ENCODE measurements around the gene LENG8.
A peak's percentile ranks its signal among the peaks of the same experiment; 100 is the strongest.
"Not testable (repeated sequence)": the region's sequence is repeated elsewhere in the genome, so short reads cannot be mapped to it uniquely, and the experiment has no call there.

Gene LENG8

DNA sequence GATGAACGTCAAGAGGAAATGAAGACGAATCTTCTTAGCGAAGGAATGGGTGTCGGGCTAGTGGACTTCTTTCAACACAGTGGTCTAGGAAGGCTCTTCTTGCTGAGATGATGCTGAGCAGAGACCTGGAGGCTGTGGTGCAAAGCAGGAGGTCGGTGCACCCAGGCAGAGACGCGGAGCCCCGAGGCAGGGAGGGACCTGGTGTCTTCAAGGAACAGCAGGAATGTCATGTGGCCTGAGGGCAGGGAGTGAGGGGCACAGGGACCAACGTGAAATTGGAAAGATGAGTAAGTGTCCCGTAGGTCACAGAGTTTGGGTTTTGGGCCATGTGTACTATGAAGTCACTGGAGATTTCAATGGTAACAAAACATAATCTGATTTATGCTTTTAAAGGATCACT is 35.5 kb downstream of the LENG8 start:
- DNase-seq (ENCODE audit: low spot score) = no peak

DNA sequence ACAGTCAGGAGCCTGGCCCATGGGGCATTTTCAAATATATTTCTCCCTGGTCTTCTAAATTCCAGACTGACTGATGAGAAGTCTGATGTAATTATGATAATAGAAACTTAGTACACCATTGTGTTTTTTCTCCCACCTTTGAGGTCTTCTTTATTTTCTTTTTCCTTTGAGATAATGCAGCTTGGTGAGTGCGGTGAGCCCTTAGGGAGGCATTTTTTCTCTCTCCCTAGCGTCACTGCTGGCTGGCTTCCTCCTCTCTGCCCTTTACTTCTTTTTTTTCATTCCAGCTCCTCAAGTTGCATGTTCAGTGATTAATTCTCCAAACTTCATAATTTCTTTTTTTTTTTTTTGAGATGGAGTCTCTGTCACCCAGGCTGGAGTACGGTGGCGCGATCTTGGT is 36.9 kb downstream of the LENG8 start:
- no peak for DNase-seq (ENCODE audit: low spot score)

DNA sequence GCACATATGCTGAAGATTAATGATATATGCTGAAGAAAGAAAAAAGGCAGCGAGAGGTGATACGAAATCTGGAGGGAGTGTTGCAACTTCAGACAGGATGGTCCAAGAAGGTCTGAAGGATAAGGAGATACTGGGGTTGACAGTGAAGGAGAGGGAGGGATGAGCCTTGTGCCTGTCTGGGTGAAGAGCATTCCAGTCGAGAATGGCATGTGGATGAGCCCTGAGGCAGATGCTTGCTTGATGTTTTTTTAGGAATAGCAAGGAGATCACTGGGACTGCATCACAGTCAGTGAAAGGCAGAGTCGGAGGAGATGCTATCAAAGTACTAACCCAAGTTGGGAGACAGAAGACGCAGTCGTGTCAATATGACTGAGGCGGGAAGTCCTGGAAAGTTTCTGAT is 40.3 kb downstream of the LENG8 start:
- no peak for DNase-seq (ENCODE audit: low spot score)

DNA sequence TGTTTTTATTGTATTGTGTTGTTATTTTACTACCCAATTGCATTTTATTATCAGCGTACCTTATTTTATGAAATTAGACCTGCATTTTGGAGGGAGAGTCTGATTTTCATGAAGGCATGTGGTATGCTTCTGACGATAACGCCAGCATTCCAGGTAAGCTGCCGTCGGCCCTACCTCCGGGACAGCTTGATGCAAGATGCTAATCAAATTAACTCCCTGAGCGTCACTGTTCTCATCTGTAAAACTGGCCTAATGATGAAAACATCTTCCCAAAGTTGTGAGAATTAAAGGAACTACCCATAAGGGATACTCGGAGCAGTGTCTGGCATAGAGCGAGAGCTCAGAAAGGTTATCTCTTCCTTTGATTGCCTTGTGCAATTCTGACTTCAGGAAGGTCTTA is 40.8 kb downstream of the LENG8 start:
- no peak for DNase-seq (ENCODE audit: low spot score)

DNA sequence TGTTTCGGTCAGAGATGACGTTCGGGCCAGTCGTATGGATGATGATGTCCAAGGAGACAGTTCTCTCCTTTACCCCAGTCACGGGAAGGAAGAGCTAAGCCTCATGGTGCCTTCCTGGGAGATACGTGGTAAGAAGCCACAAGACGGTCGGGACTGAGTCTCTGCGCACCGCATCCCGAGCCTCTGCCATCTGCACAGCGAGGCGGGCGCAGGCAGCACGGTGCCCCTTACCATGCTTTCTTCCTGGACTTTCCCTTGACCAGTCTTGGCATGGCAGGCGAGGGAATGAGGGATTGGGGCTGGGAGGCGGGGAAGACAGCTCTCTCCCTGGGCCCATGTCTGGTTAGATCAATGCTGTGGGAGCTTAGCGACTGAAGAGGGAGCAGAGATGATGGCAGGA is 43.6 kb downstream of the LENG8 start:
- no peak for DNase-seq (ENCODE audit: low spot score)

DNA sequence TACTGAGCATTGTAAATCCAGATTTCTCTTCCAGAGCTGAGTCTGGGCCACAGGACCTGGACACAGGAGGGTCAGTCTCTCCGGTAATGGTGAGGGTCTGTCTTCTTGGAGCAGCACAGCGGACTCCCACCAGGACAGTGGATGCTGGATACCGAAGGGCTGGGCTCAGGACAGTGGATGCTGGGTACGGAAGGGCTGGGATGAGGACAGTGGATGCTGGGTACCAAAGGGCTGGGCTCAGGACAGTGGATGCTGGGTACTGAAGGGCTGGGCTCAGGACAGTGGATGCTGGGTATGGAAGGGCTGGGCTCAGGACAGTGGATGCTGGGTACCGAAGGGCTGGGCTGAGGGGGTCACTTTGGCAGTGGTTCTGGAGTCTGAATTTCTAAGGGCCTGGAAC is 44.1 kb downstream of the LENG8 start:
- not testable (repeated sequence) for DNase-seq (ENCODE audit: low spot score)

DNA sequence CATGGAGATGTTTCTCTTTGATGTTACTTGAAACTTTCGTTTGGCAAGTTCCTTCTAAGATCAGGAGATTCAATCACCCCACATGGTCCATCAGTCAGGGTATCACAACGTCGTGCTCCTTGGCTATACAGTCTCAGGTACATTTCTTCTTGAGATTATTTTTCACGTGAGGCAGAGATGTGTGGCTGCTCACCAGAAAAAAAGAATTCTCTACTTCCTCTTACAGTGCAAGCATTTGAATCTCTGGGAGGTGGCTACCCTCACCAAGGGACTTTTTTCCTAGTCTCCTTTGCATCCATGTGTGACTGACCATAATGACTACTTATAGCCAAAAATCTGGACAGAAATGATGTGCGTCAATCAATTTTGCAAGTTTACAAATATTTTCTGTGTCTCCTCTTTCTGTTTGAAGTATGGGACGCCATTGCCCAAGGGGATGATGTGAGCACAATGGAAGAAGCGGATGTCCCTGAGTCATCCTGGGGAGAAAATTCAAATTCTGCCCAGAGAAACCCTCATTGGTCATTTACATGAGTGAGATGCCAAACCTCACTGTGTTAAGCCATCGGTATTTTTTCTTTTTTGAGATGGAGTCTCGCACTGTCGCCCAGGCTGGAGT is 45.1 kb downstream of the LENG8 start:
- no peak for DNase-seq (ENCODE audit: low spot score)

DNA sequence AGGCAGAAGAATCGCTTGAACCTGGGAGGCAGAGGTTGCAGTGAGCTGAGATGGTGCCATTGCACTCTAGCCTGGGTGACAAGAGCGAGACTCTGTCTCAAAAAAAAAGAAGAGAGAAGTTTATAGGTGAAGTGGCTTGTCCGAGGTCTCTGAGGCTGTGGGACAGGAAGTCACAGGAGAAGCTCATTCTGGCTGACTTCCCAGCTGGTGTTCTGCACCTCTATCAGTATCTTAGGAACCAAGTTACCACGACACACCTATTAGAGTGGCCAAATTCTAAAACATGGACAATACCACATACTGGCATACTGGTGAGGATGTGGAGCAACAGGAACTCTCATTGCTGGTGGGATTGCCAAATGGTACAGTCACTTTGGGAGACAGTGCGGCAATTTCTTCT is 46.3 kb downstream of the LENG8 start:
- DNase-seq (ENCODE audit: low spot score) = not testable (repeated sequence)

DNA sequence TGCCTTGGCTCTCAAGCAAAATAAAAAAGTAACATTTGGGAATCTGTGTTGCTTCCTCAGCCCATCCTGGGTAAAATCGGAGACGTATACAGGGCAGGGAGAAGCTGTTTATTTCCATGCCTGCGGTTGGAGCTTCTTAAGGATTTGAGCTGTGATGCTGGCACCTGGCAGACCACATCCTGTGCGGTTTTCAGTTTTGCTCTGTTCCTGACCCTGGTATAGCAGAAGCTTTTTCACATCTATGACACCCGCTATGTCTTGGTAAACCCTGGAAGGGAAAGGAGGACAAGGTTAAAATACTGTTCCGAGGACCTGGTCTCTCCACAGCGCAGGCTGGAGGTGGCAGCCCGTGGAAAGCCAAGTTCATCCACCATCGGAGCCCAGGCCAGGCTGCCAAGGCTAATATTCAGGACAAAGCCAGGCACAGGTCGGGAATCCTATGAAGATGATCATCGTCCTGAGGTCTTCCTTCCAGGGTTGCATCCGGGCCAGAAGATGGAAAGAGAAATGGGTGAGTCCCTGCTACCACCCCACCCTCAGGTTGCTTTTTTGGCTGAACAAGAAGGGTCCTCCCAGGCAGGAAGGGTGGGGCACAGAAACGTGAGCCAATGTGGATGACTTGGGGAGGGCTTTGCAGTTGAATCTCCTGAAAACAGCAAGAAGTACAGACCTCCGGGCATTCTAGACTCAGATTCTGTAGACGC is 48.9 kb downstream of the LENG8 start:
- peak; percentile 41 for DNase-seq (ENCODE audit: low spot score)

DNA sequence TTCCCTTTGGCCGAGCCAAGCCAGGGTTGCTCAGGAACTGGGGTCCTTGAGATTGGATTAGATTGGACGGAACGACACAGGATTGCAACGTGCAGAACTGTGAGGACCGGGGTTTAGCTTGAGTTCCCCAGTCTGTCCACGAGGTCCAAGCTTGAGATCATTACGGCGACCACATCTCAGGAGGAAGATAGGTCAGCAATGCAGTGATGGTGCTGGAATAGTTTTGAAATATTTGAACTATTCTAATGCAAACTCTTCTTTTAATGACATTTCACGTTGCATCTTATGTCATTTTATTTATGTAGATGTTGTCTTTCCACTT is 49.4 kb downstream of the LENG8 start:
- not testable (repeated sequence) for DNase-seq (ENCODE audit: low spot score)

DNA sequence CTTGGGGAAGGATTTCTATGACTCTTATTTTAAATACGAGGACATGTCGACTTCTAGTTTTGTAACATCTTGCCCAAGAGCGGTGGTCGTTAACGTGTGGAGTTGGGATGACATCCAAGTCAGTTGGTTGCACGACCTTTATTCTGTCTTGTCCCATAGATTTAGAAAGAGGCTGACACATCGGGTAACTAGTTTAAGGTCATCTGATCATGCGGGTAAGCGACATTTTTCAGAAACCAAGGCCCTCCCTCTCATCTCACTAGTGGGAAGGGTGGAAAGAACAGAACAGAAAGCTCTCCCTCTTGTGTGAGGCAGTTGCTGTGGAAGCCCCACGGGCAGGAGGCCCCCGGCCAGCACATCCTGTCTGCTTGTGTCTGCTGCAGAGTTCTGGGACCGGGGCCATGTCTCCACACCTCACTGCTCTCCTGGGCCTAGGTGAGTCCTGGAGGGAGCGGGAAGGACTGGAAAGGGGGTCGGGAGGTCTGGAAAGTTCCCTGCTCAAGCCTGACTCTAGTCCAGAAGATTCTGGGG is 53.6 kb downstream of the LENG8 start, which contains the start of gene LAIR2:
Gene LAIR2 (plus strand): TSS at position 314 of the 531 bp plus-strand sequence. CDS start 88 bp downstream, at position 402.
- DNase-seq (ENCODE audit: low spot score) = no peak

DNA sequence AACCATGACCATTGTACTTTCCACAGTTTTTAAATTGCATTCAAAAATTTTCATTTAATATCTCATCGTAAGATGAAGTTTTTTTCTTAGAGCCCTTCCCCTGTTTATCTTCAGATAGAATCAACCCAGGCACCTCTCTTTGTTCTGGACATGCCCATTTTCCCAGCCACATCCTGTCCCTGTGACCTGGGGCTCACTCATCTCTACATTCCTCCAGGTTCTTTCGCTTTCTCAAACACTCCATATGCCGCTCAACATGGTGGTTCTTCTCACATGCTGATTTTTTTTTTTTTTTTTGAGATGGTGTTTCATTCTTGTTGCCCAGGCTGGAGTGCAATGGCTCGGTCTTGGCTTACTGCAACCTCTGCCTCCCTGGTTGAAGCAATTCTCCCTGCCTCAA is 56.5 kb downstream of the LENG8 start:
- DNase-seq (ENCODE audit: low spot score) = not testable (repeated sequence)

DNA sequence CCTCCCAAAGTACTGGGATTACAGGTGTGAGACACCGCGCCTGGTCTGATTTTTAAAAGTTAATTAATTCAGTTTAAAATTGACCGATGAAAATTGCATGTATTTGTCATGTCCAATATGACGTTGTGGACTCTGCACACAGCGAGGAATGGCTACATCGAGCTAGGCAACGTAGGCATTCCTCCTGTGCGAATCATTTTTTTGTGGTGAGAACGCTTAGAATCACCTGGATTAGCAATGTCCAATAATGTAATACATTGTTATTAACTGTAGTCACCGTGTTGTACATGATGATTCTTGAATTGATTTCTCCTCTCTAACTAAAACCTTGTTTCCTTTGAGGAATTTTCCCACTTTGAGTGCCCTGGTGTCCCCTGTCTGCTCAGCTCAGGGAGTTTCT is 57.1 kb downstream of the LENG8 start:
- no peak for DNase-seq (ENCODE audit: low spot score)

DNA sequence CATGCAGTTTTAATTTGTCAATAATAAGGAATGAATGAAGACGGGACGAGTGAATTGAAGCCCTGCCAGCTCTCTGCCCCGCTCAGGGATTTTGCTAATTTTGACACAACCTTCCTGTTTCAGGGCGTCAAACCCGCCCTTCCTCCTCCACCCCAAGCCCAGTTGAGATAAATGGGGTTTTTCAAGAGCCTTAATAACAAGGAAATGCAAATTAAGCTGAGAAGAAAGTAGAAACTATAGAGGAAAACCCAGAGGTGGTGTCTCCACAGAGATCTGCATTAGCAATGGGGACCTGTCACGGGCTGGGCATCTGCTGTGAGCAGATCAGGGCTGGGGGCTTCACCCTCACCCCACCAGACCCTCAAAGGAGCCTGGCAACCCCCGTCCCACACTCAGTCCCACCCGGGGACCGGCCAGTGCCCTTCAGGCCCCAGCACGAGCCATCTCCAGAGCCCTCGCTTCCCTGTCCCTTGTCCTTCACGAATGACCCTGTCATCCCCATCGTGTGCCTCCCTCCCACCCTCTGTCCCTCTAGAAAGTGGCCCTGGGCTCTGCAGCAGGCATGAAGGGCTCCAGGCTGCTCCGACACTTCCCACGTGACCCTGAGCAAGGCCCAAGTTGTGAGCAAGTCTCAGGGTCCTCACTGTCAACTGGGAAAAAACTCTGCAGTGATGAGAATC is 58.2 kb downstream of the LENG8 start:
- DNase-seq (ENCODE audit: low spot score) = not testable (repeated sequence)

DNA sequence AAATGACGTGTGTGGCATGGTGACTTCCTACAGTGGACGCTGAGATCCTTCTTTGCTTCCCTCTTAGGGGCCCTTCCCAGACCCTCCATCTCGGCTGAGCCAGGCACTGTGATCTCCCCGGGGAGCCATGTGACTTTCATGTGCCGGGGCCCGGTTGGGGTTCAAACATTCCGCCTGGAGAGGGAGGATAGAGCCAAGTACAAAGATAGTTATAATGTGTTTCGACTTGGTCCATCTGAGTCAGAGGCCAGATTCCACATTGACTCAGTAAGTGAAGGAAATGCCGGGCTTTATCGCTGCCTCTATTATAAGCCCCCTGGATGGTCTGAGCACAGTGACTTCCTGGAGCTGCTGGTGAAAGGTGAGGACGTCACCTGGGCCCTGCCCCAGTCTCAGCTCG is 58.8 kb downstream of the LENG8 start:
- DNase-seq (ENCODE audit: low spot score) = no peak

DNA sequence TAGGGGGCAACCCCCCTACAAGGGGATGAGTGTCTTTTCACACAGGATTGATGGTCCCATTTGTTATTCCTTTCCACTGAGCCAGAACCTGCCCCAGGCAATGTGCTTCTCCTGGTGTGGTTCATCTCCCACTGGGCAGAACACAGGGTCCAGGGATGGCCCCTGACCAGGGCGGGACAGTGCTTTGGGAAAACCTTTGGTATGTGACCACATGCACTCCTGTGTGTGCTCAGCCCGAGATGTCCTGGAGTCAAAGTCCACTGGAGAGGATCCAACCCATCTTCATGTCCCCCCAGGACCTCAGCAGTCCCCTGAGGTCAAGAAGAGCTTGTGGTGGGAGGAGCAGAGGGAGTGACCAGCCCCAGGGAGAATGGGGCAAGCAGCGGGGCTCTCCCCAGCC is 59.5 kb downstream of the LENG8 start:
- DNase-seq (ENCODE audit: low spot score) = not testable (repeated sequence)

DNA sequence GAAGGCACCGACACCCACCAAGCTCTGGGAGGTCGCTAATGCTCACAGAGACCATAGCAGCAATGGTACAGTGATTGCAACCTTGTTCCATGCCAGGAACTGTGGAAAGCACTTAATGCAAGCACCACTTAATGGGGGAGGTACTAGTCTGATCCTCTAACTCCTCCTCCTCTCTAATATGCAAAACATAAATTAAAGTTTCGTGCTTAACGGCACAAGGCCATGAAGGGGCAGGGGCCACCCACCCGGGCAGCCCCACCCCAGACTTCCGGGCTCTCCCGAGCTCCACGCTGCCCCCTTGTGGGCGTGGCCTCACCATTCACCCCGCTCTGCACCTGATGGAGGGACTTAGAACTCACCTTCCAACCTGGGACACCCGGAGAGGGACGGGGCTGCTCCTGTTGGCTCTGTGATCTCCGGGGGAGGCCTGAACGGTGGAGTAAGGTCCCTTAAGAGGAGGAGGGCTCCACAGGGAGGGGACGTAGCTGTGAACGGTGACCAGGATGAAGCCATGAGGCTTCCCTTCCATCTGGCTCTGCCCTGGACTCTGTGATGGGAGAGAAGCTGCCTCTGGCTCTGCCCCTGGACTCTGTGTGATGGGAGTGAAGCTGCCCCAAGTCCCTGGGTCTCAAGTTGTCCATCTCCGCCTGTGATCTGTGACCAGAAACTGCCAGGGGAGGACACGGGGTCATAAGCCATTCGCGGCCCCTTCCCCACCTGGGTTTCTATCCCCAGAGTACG is 60.4 kb downstream of the LENG8 start:
- DNase-seq (ENCODE audit: low spot score) = not testable (repeated sequence)
